ENCODE results near the gene OSCP1. TPM values are rescaled to one million over a fixed set of nuclear protein-coding genes. Genes with fewer than 3 reads are reported as not detected.
A peak's percentile ranks its signal among the peaks of the same experiment; 100 is the strongest.

The OSCP1 gene
- total RNA-seq, 2 donors from 2014 or later = 2.8 to 3.7 TPM

DNA sequence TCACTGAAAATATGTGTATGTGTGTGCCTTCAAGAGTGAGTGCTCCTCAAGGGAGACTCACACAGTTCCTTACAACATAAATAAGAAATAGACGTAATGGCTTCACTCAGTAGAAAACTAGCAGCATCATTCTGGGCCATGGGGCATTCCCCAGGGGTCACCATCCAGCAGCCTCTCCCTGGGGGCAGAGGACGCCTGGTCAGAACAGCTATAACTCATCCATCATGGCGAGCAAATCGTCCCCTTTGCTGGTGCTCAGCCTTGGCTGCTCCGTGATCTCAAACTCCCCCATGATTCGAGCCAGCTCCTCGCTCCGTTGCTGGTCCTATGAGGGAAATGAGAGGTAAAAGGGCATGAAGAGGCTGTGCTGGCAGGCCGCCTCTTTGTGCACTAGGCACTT lies 32.3 kb downstream of the OSCP1 start:
- Histone ChIP-seq H3K4me3 (no peak overlapping the region), H3K9ac (ENCODE audit: low read depth in 2 of 2, low read length in 2 of 2) (no peak overlapping the region), H3K27ac (no peak overlapping the region), H3K36me3 (no peaks in the 10 kb centered on the region), H3K9me3 (no peaks in the 10 kb centered on the region), H3K4me1 (no peaks in the 10 kb centered on the region), H3K27me3 (no peaks in the 10 kb centered on the region)
- no peak for TF ChIP-seq CTCF (IDR thresholded peaks at IDR 0.05)
- DNase-seq = no peak
- intact Hi-C loops (cut with DNase I) = no loop called here

DNA sequence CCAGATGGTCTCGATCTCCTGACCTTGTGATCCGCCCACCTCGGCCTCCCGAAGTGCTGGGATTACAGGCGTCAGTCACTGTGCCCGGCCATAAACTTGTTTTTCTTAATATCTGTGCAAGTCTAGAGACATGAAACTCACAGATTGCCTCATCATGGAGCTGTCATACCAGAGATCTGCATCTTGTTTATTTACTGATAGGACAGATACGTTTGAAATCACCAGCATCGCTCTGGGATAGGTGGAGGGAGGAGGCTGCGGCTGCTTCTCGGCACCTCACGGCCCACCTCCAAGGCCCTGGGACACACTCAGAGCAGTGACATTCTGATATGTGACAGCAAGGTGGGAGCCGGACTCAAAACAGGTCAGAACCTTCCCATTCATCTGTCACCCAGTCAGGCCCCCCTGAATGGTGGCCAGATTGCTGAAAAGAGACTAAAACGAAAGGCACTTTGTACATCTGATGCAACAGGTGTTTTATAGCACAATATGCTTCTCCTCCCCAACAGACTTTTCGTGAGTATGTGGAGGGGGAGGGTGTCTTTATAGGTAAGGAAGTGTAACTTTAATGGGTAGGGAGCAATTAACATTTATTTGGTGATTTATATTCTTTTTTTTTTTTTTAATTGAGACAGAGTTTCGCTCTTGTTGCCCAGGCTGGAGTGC lies 34.5 kb downstream of the OSCP1 start:
- peak overlapping the region; percentile 8 for H3K27ac ChIP-seq
- intact Hi-C loops (cut with DNase I) = no loop called here
- no peaks in the 10 kb centered on the region for H3K36me3 ChIP-seq
- no peak overlapping the region for H3K4me3 ChIP-seq
- no peak for DNase-seq
- no peaks in the 10 kb centered on the region for H3K27me3 ChIP-seq
- no peaks in the 10 kb centered on the region for H3K9me3 ChIP-seq
- H3K9ac ChIP-seq (ENCODE audit: low read depth in 2 of 2, low read length in 2 of 2) = peak overlapping the region in 1 of 2 donors; percentile 8
- H3K4me1 ChIP-seq = no peaks in the 10 kb centered on the region
- no peak for TF ChIP-seq CTCF (IDR thresholded peaks at IDR 0.05)

DNA sequence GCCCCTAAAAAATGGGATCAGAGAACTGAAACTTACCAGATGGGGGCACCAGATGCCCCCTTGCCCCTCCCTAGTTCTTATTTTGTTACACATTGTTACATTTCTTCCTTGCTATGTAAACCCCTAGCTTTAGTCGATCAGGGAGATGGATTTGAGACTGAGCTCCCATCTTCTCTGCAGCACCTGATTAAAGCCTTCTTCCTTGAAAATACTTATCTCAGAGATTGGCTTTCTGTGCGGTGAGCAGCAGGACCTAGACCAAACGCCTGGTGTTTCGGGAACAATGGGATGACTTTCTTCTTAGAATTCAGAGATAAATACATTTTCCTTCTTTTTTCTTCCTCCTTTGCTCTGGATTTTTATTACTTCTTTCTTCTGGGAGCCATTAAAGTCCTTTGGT lies 35.9 kb downstream of the OSCP1 start:
- no peak for TF ChIP-seq CTCF (IDR thresholded peaks at IDR 0.05)
- Histone ChIP-seq H3K27ac (no peak overlapping the region), H3K4me1 (no peaks in the 10 kb centered on the region), H3K27me3 (no peaks in the 10 kb centered on the region), H3K9ac (ENCODE audit: low read depth in 2 of 2, low read length in 2 of 2) (no peak overlapping the region), H3K4me3 (no peak overlapping the region), H3K9me3 (no peaks in the 10 kb centered on the region), H3K36me3 (no peaks in the 10 kb centered on the region)
- DNase-seq = no peak
- intact Hi-C loops (cut with DNase I) = no loop called here

DNA sequence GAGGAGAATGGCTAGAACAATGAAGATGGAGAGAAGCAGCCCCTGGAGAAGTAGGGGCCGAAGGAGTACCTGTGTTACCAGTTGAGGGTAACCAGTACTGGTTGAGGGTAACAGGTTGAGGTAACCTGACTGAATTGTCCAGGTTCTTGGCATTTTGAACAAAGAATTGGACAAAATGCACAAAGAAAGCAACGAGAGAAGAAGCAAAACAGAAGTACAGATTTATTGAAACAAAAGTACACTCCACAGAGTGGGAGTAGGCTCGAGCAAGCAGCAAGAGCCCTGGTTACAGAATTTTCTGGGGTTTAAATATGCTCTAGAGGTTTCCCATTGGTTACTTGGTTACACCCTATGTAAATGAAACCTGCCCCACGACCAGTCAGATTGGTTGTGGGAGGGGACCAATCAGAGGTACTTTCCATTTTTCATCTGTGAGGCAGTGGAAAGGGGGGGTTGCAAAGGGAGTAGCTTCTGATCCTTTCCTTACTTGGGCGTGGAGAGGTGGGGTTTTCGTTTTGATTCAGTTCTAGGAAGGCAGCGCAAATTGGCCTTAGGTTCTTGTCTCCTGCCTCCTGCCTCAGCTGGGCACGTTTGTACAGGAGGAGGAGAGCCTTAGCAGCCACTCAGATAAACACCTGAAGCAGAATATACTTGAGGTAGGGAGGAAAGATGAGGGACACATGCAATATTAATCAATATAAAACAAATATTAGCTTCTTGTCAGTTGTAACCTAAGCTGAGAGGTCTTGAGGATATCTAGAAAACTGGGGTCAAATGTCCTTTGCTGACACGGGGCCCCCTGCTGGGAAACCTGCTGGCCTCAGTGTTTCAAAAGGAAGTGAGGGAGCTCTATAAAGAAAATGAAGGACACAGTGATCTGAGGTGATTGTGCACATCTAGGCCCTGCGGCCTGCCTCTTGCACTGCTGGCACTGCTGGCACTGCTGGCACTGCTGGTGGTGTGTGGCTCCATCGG lies 38.3 kb downstream of the OSCP1 start:
- Histone ChIP-seq H3K36me3 (no peaks in the 10 kb centered on the region), H3K4me1 (no peaks in the 10 kb centered on the region), H3K4me3 (no peak overlapping the region), H3K9me3 (no peaks in the 10 kb centered on the region), H3K27me3 (no peaks in the 10 kb centered on the region), H3K27ac (no peak overlapping the region), H3K9ac (ENCODE audit: low read depth in 2 of 2, low read length in 2 of 2) (no peak overlapping the region)
- TF ChIP-seq CTCF (IDR thresholded peaks at IDR 0.05) = no peak
- intact Hi-C loops (cut with DNase I) = no loop called here
- no peak for DNase-seq

DNA sequence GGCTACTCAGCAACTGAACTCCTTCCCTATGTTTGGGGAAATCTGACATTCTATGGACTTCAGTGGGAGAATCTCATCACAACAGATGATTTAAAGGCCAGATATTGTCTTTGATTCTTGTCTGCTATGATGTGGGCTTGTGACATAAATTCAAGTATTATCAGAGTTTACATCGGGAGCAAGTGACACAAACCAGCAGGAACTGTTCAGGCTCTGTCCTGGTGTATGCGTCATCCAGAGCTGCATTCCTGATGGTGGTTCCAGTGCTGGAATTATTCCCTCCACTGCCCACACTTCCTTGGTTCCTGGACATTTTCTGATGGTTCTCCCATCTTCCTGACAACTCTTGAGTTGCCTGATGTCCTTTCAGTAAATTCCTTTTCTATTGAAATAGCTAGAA lies 41.8 kb downstream of the OSCP1 start:
- Histone ChIP-seq H3K27me3 (no peaks in the 10 kb centered on the region), H3K4me1 (no peaks in the 10 kb centered on the region), H3K27ac (no peak overlapping the region), H3K4me3 (no peak overlapping the region), H3K9me3 (no peaks in the 10 kb centered on the region), H3K9ac (ENCODE audit: low read depth in 2 of 2, low read length in 2 of 2) (no peak overlapping the region), H3K36me3 (no peaks in the 10 kb centered on the region)
- no peak for TF ChIP-seq CTCF (IDR thresholded peaks at IDR 0.05)
- intact Hi-C loops (cut with DNase I) = no loop called here
- no peak for DNase-seq
